Adrenal gland (tissue), 12 donors: Measurements from ENCODE around the gene CBL. TPM values are rescaled to one million over a fixed set of nuclear protein-coding genes. Genes with fewer than 3 reads are reported as not detected.

Experiments used
- DNase-seq, 7 donors: peaks; one replicate each; pipeline ENCODE4 v3.0.0-alpha.2; 2019 to 2020
- H3K27ac ChIP-seq, 5 donors: fragments of 200-600 bp; sonication (generic) in 4 of 5; 1 replicate in 3 of 5; 2 replicates in 2 of 5; pipeline versions ENCODE4 v1.5.1 to v1.8.0; 2016 to 2020; ENCODE audit warnings: mild to moderate bottlenecking in 1 of 5
- H3K27me3 ChIP-seq: fragments of 200-600 bp; 2 replicates; pipeline ENCODE4 v1.8.0; 2021
- H3K36me3 ChIP-seq, 2 donors: fragments of 200-600 bp; replicated peaks in 1 of 2; 1 replicate in 1 of 2; 2 replicates in 1 of 2; pipeline versions ENCODE4 v1.5.1 to v1.8.0; 2018 to 2022
- H3K4me1 ChIP-seq, 2 donors: fragments of 200-600 bp; replicated peaks in 1 of 2; 1 replicate in 1 of 2; 2 replicates in 1 of 2; pipeline versions ENCODE4 v1.5.1 to v1.8.0; 2018 to 2021
- H3K4me3 ChIP-seq, 4 donors: fragments of 200-600 bp; sonication (generic) in 3 of 4; one replicate each; pipeline ENCODE4 v1.5.1; 2016 to 2018
- H3K9me3 ChIP-seq, 3 donors: fragments of 200-600 bp; sonication (generic) in 1 of 3; replicated peaks in 1 of 3; 1 replicate in 2 of 3; 2 replicates in 1 of 3; pipeline versions ENCODE4 v1.5.1 to v1.8.0; 2016 to 2021
- POLR2A ChIP-seq, 2 donors: fragments of 450-650 bp; IDR thresholded peaks; one replicate each; pipeline ENCODE4 v1.6.1; 2017; ENCODE audit warnings: antibody characterized with exemption in 2 of 2, mild to moderate bottlenecking in 2 of 2, moderate library complexity in 1 of 2
- WGBS, 4 donors: extraction: QIAGEN DNeasy Blood & Tissue Kit in 2 of 4; methylation state at CpG; one replicate each; pipeline versions ENCODE4 v1.1.5 to v1.1.7; 2013 to 2017; 5-methylcytosine and 5-hydroxymethylcytosine counted together
- intact Hi-C, 2 donors: fragments of 100-400 bp; cut with DNase I; formaldehyde crosslinking; loops; one replicate each; pipeline versions ENCODE4 v1.14.1 to v1.15.0; 2022 to 2023
- polyA plus RNA-seq, 3 donors: library from polyadenylated mRNA; stranded (reverse); fragments of 200-250 nt in 2 of 3; fragments of 350-450 nt in 1 of 3; fragmentation: Illumina TruSeq in 1 of 3; extraction: RNeasy Lipid Tissue Mini Kit (QIAGEN cat#74804) in 1 of 3; gene quantifications; one replicate each; pipeline ENCODE4 v1.2.3, GENCODE V29; 2013 to 2014
- total RNA-seq, 9 donors: library from RNA; depleted of rRNA in 4 of 9; stranded (reverse); fragments of >200 nt in 4 of 9; fragments of 120-200 nt in 1 of 9; fragmentation: NEBNext Ultra II Directional in 1 of 9; extraction: Animal tissue kit (Norgen Biotek cat#: 25700) in 1 of 9; gene quantifications; one replicate each; pipeline versions ENCODE4 v1.1.0 to v1.2.4, GENCODE V29; 2013 to 2023
- TF ChIP-seq, protein P1 (sequence below), 6 experiments: fragments of 450-650 bp in 4 of 6; fragments of 200-600 bp in 2 of 6; sonication (generic) in 1 of 6; IDR thresholded peaks; 1 replicate in 5 of 6; 2 replicates in 1 of 6; pipeline versions ENCODE4 v1.5.1 to v1.8.0; 2016 to 2021; ENCODE audit warnings: antibody characterized with exemption in 6 of 6, mild to moderate bottlenecking in 2 of 6, moderate library complexity in 1 of 6
- donor health status: healthy with polysubstance abuse.
- donor health status: Bipolar disorder and iron deficiency.
- donor health status: DM: yes; HTN: yes; CAD: no.
- donor health status: DM: no; HTN: no; CAD: no.
- donor health status: DM: no; HTN: no; CAD: no.
- donor health status: DM: yes; HTN: yes; CAD: no.

Gene CBL
- total and polyA plus RNA-seq, 12 donors: 4.9 to 21.9 (median 13.5) TPM

DNA sequence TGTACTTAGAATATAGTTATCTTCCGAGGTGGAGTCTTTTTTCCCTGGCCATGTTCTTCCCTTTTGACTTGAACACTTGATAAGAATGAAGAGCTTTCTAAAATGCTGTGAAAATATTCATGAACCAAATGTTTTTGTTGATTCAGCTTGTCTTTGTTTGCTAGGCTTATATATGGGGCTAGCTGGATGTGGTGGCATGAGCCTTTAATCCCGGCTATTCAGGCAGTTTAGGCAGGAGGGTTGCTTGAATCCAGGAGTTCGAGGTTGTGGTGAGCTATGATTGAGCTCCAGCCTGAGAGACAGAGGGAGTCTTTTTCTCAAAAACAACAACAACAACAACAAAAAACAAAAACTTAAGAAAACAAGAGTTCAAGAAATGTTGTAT lies 23.1 kb downstream of the CBL start:
- TF ChIP-seq, protein P1, sequence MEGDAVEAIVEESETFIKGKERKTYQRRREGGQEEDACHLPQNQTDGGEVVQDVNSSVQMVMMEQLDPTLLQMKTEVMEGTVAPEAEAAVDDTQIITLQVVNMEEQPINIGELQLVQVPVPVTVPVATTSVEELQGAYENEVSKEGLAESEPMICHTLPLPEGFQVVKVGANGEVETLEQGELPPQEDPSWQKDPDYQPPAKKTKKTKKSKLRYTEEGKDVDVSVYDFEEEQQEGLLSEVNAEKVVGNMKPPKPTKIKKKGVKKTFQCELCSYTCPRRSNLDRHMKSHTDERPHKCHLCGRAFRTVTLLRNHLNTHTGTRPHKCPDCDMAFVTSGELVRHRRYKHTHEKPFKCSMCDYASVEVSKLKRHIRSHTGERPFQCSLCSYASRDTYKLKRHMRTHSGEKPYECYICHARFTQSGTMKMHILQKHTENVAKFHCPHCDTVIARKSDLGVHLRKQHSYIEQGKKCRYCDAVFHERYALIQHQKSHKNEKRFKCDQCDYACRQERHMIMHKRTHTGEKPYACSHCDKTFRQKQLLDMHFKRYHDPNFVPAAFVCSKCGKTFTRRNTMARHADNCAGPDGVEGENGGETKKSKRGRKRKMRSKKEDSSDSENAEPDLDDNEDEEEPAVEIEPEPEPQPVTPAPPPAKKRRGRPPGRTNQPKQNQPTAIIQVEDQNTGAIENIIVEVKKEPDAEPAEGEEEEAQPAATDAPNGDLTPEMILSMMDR (IDR thresholded peaks at IDR 0.05): no peak

DNA sequence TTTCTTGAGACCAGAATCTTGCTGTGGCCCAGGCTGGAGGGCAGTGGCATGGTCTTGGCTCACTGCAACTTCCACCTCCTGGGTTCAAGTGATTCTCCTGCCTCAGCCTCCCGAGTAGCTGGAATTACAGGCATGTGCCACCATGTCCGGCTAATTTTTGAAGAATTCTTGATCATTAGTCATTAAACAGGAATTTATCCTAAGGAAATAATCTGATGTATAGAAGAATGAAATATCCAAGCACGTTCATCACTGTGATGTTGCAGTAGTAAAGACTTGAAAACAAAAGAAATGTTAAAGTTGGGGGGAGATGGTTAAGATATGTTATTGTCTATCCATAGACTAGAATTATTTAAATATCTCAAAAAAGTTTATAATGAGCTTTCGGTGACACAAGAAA lies 23.6 kb downstream of the CBL start:
- DNase-seq: no peak

More for the DNA sequence above, 23.1 kb downstream of the CBL start:
- 80 to 85% (median 82%) methylated on average over 3 of the region's 3 CpGs for WGBS, 4 donors
- intact Hi-C loops: no loop called here
- no peak overlapping the region for H3K4me3 ChIP-seq
- H3K9me3 ChIP-seq: no peaks in the 10 kb centered on the region
- no peak for DNase-seq
- no peak overlapping the region for H3K27ac ChIP-seq
- H3K4me1 ChIP-seq: no peaks in the 10 kb centered on the region
- H3K27me3 ChIP-seq: no peaks in the 10 kb centered on the region
- H3K36me3 ChIP-seq: peaks cover 0 to 17% of the 10 kb centered on the region in 2 donors

DNA sequence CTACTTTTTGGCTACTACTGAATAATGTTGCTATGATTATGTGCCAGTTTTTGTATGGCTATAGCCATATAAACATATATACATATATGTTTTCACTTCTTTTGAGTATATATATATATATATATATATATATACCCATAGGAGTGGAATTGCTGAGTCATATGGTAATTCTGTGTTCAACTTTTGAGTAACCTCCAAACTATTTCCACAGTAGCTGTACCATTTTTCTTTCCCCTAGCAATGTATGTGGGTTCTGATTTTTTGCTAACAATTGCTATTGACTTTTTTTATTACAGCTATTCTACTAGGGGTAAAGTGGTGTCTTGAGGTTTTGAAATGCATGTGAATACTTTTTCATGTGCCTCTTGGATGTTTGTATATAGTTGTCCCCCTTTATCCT lies 30.4 kb downstream of the CBL start:
- Histone ChIP-seq H3K4me1 (no peaks in the 10 kb centered on the region), H3K27me3 (no peaks in the 10 kb centered on the region), H3K27ac (no peak overlapping the region), H3K4me3 (no peak overlapping the region), H3K36me3 (peaks cover 0 to 17% of the 10 kb centered on the region in 2 donors), H3K9me3 (no peaks in the 10 kb centered on the region)
- DNase-seq: no peak
- TF ChIP-seq, protein P1 (IDR thresholded peaks at IDR 0.05): no peak
- no peak for TF ChIP-seq POLR2A (IDR thresholded peaks at IDR 0.05)
- intact Hi-C loops: no loop called here

More for the DNA sequence above, 23.6 kb downstream of the CBL start:
- no peaks in the 10 kb centered on the region for H3K27me3 ChIP-seq
- no peak overlapping the region for H3K27ac ChIP-seq
- 91 to 92% (median 92%) methylated on average over 4 of the region's 4 CpGs for WGBS, 4 donors
- peaks cover 0 to 17% of the 10 kb centered on the region in 2 donors for H3K36me3 ChIP-seq
- no peaks in the 10 kb centered on the region for H3K9me3 ChIP-seq
- intact Hi-C loops: no loop called here
- H3K4me3 ChIP-seq: no peak overlapping the region
- H3K4me1 ChIP-seq: no peaks in the 10 kb centered on the region
- TF ChIP-seq POLR2A (IDR thresholded peaks at IDR 0.05): no peak

DNA sequence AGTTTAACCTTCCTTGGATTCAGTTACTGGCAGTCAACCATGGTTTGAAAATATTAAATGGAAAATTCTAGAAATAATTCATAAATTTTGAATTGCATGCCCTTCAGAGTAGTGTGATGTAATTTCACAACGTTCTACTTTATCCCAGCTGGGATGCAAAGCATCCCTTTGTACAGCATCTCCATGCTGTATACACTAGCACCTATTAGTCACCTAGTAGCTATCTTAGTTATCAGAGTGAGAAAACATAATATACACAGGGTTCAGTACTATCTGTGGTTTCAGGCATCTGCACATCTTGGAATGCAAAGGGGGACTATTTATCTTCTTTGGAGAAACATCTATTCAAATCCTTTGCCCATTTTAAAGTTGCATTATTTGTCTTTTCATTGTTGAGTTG lies 30.8 kb downstream of the CBL start:
- Histone ChIP-seq H3K36me3 (peaks cover 0 to 17% of the 10 kb centered on the region in 2 donors), H3K27ac (no peak overlapping the region), H3K9me3 (no peaks in the 10 kb centered on the region), H3K4me1 (no peaks in the 10 kb centered on the region), H3K4me3 (no peak overlapping the region), H3K27me3 (no peaks in the 10 kb centered on the region)
- no peak for DNase-seq
- TF ChIP-seq, protein P1 (IDR thresholded peaks at IDR 0.05): no peak
- TF ChIP-seq POLR2A (IDR thresholded peaks at IDR 0.05): no peak
- intact Hi-C loops: no loop called here
- 52 to 81% (median 68%) methylated on average over 1 of the region's 1 CpG for WGBS, 4 donors

DNA sequence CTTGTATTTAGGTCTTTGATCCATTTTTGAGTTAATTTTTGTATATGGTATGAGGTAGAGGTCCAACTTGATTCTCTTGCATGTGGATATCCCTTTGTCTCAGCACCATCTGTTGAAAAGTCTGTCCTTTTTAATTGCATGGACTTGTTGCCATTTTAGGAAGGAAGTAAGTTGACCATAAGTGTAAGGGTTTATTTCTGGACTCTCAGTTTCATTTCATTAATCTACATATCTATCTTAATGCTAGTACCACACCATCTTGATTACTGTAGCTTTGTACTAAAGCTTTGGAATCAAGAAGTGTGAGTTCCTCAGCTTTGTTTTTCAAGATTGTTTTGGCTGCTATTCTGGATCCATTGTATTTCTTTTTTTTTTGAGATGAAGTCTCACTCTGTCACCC lies 31.4 kb downstream of the CBL start:
- DNase-seq: no peak

More for the DNA sequence above, 31.4 kb downstream of the CBL start:
- intact Hi-C loops: no loop called here
- no peaks in the 10 kb centered on the region for H3K4me1 ChIP-seq
- TF ChIP-seq, protein P1 (IDR thresholded peaks at IDR 0.05): no peak
- TF ChIP-seq POLR2A (IDR thresholded peaks at IDR 0.05): no peak
- H3K27ac ChIP-seq: no peak overlapping the region
- H3K4me3 ChIP-seq: no peak overlapping the region
- no peaks in the 10 kb centered on the region for H3K27me3 ChIP-seq
- H3K9me3 ChIP-seq: no peaks in the 10 kb centered on the region
- peaks cover 0 to 13% of the 10 kb centered on the region in 2 donors for H3K36me3 ChIP-seq
